GM21723 (cell line): ENCODE measurements around the gene EFTUD2.
"Not testable (repeated sequence)": the region's sequence is repeated elsewhere in the genome, so short reads cannot be mapped to it uniquely, and the experiment has no call there.

Source experiments
- ATAC-seq: cut with Tn5 transposase; IDR thresholded peaks from one replicate; pipeline ENCODE4 v1.9.1; 2021; ENCODE audit warnings: mild to moderate bottlenecking, moderate library complexity; ENCODE audit not compliant: unreplicated experiment

EFTUD2 gene

DNA sequence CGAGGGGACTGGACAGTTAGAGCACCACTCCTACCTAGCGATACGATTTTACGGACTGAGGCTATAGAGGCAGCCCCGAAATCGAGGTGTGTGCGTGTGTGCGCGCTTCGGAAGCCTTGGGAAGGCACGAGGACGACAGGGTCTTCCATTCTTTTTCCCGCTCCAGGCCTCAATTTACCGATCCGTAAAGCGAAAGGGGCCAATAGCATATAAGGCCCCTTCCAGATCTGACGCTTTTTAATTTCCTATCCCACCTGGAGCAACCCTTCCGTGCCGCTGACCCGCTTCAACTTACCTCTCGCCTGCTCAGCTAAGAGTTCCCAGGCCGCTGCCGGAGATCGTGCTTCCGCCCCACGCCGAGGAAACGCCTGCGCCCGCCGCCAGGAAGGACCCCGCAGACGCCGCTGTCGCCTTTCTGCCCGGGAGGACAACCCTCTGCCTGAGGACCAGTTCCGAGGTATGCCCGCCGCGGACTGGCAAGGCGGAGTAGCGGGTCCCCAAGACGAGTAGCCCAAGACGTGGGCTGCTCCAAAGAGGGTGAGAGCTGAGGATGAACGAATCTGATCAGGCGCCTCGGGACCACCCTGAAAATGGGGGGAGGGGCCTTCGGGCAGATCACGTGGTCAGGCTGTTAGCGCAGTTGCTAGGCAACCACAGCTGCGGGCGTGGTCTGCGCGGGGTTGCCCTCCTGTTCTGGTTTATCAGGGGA lies at the start of gene EFTUD2:
Gene EFTUD2 (minus strand): TSS at position 372 of the 709 bp plus-strand sequence. CDS start 4,924 bp downstream, outside the sequence.
- ATAC-seq, result peak; percentile 73

DNA sequence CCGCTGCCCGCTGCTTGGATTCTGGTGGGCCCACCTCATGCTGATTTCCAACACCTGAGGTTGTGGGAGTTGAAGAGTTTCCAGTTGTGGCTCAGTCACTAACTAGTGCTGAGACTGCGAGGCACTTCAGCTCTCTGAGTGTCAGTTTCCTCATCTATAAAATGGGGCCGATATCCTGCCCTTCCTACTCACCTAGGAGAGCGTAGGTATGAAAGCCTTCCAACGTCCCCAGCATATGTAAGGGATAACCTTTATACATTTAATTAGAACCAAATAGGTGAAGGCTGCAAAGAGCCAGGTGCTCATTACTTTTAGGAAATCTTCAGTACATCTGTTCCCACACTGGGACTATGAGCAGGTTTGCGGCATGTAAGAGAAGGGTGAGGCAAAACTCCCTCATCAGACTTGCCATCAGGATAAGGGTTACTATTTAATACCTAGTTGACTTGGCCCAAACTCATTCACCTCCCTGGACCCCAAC lies 49.1 kb upstream of the EFTUD2 start:
- no peak for ATAC-seq

DNA sequence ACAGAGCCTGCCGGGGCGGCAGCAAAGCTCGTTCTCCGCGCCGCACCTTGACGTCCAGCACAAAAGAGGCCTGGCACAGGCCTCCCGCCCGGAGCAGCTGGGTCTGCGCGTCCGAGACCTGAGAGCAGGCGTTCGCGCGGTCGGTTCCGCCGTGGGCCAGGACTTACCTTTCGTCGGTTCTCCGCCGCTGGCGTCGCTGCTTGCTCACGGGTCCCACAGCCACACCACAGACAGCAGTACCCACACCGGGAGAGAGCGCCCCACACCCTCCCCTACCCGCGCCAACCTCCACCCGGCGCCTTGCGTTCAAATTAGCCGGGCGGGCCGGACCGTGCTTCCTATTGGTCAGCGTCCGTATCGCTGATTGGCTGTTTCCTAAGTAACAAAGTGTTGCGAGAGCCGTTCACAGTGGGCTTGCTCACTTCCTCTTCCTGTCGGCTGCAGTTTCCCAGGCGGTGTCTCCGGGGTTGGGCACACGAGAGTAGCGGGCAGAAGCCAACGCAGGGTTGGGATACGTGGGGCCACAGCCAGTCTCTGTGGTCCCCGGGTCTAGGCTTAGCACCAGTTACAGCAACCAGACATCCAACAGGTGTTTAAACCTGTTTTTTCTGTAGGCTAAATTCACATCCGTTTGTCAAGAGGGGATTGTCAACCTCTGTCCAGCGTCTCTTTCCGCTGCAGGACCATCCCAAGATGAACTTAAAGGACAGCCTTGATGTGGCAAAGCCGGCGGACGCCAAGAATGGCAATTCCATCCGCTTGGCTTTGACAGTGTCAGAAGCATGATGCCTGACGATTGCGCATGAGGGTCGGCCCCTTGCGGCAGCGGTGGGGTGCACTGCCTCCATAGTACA lies 48.4 kb upstream of the EFTUD2 start, which contains the start of gene KIF18B:
Gene KIF18B (minus strand): TSS at position 313 of the 854 bp plus-strand sequence. CDS start 11,429 bp downstream, outside the sequence.
- ATAC-seq, result peak; percentile 90

DNA sequence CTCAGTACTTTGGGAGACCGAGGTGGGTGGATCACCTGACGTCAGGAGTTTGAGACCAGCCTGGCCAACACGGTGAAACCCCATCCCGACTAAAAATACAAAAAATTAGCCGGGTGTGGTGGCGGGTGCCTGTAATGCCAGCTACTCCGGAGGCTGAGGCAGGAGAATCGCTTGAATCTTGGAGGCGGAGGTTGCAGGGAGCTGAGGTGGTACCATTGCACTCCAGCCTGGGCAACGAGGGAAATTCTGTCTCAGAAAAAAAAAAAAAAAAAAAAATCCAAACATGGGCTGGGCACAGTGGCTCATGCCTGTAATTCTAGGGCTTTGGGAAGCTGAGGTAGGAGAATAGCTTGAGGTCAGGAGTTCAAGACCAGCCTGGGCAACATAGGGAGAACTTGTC lies 46.4 kb upstream of the EFTUD2 start:
- not testable (repeated sequence) for ATAC-seq

DNA sequence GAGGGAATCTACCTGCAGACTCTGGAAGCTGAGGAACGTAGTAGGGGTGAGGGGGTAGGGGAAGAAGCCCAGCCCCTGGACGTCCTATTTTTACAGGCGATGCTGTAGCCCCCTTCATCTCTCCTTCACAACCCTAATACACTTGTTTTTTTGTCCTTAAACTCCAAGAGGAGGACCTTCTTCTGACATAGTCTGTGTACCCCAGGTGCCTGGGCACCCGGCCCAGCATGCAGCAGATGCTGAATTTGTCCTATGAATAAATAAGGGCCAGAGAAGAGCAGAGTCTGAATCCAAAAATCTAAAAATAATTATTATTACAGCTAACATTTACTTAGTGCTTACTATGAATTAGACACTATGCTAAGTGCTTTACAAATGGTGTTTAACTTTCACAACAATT lies 43.2 kb upstream of the EFTUD2 start:
- ATAC-seq, result no peak

DNA sequence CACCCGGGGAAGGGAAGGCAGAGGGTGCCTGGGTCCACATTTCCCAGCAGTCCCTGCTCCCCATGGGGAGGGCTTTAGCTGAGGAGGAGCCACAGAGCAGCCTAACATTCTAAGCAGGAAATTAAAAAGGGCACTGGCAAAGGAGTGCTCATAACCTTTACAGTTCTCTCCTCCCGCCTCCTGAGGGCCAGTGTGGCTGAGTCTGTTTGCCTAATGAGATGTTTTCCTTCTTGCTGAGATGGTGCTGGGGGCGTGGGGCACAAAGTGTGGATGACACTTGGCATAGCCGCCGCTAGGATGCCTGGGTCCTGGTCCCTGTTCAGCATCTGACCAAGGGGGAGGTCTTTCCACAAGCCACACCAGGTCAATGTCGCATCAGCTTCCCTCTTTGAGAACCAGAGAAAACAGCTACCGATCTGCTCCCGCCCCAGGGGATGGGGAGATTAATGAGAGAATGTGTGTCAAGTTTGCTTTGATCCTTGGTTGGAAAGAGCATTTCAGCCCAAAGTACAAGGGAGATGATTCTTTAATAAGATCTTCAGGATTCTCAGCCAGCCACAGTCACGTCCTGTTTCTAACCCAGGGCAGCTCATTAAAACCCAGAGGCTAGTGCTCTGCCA lies 42.6 kb upstream of the EFTUD2 start:
- no peak for ATAC-seq

DNA sequence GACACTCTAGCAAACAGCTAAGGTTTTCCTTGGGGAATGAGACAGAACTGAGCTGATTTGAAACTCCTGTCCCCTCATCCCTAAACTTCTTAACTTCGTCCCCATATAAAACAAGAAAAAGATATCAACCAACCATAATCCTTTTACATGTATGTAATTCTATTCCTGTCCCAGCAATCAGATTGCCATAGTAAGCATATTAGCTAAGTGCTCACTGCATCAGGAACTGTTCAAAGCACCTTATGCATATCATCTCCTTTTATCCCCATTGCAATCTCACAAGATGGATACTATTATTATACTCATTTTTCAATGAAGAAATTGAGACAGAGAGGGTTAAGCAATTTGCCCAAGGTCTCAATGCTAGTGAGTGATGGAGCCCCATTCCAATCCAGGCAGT lies 41.5 kb upstream of the EFTUD2 start:
- no peak for ATAC-seq

DNA sequence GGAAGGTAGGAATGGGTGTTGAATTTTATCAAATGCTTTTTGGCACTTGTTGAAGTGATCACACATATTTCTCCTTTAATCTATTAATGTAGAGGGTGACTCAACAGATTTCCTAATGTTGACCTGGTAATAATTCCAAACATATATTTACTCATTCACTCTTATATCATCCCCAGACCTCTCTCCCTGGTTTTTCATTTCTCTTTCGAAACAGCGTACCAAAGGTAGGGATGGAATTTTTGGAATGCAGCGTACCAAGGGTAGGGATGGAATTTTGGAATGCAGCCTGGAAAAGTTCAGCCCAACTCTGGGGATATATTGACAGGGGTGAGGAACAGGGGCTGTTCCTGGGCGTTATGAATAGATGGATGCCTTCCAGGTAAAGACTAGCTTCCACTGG lies 41.1 kb upstream of the EFTUD2 start:
- no peak for ATAC-seq

DNA sequence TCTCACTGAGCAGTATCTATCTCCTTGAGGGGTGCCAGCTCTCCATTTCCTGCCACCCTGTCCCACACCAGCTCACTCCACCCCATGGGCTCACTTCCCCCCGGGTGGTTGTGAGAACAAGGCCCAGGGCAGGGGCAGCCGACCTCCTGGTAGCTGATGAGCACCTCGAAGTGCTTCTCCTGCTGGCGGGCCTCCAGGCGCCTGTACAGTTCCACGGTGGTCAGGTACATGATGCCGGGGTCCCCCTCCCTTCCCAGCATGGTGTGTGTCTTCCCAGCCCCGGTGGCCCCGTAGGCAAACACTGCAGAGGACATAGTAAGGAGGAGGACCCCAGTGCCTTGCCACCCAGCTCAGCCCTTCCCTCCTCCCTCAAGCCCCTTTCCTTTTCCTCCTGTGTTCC lies 35.9 kb upstream of the EFTUD2 start:
- ATAC-seq, result no peak

DNA sequence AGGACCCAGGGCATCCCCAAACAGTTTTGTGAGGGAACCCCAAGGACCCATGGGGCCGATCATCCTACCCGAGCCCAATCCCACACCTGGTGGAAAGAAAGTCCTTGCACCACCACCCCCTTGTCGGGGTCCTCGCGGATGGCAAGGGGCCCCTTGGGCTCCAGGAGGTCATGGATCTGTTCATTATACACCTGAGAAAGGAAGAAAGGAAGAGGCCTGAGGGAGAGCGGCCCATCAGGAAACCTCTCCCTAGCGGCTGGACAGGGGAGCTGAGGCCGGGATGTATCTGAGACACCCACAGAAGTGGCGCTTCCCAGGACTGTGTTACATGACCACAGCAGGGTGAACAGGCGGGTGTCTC lies 35.5 kb upstream of the EFTUD2 start:
- no peak for ATAC-seq

DNA sequence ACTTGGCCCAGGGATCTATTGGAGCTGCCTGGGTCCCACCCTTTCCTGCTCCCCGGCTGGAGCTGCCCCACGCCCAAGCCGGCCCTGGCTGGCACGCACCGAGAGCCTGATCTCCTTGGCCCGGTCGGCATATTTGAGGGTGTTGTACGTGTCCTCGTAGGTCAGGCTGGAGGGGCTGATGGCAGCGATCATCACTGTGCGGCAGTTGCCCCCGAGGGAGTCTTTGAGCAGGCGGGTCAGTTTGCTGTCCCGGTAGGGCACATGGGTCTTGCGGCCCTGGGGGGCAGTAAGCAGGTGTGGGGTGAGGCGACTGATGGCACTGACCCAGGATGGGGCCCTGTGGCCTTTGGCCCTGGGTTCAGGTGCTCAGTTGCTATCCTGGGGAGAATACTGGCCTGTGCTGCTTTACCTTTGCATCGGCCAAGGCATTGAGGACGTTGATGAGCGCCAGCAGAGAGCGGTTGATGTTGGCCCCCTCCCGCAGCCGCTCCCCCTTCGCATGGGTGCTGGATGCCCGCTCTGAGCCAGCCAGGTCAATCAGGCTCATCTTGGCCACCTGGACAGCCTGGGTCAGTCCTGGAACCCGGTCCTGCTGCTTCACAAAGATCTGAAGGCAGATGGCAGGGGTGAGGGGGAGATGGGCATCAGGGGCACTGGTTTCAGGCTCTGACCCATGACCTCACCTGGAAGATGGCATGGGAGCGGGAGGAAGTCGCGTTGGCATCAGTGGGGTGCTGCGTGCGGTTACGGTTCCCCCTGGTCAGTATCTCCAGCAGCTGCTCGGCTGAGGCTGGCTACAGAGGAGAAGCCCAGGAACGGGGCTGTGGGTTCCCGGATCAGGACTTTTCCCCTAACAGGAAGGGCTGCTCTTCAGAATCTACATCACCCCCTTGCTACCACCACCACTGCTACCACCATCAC lies 34.8 kb upstream of the EFTUD2 start:
- ATAC-seq, result no peak

DNA sequence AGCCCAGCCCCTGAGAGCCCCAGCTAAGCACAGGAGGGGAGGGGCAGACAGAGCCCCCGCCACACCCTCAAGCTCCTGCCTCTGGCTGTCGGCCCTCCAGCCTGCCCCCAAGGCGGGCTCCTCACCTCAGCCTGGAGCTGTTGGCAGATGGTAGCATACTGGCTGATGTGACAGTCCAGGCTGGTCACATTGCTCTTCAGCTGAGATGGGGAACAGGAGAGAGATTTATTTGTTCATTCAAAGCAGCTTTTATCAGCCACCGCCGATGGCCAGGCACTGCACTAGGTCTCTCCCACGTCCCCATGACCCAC lies 33.5 kb upstream of the EFTUD2 start:
- no peak for ATAC-seq

DNA sequence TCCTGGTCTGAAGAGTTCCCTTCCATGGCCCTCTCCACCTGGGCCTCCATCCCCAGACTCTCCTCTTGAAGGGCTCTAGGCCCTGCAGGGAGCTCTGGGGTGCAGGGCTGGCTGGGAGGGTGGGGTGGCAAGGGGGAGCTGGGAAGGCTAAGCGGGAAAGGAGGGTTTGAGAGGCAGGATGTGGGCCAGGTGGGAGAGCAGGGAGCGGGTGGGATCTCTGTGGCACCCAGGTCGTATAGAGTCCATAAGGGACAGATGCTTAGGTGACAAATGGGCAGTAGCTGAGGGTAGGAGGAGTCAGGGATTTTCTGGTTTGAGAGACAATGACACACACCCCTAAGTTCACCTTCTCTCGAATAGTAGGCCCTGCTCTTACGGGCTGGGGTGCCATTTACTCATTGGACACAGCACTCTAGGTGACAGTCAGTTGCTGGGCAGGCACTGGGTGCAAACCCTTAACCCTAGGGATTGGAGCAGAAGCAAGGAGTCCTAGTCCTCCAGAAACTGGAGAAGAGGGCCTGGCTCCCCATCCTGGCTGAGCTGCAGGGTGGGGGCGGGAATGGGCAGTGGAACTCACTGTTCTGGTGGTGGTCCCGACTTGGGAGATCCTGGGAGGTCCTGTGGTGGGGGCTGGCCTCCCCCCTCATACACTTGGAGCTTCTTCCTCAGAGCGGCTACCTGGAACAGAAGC lies 33.0 kb upstream of the EFTUD2 start:
- no peak for ATAC-seq

DNA sequence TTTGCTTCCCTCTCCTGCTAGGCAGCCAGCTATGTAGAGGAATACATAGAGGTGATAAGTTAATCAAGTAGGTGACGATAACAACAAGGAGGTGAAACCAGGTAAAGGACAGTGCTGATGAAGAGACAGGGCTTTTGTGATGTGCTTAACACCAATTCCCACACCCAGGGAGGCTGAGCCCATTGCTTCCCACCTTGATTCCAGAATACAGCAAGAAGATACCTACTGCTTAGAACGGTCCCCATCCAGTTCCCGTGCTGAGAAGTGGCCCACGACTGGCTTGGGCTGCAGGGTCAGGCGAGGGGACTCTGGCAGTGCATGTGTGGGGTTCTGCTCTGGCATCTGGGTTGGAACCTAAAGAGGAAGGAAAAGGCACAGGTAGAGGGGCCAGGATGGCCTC lies 32.1 kb upstream of the EFTUD2 start:
- ATAC-seq, result no peak

DNA sequence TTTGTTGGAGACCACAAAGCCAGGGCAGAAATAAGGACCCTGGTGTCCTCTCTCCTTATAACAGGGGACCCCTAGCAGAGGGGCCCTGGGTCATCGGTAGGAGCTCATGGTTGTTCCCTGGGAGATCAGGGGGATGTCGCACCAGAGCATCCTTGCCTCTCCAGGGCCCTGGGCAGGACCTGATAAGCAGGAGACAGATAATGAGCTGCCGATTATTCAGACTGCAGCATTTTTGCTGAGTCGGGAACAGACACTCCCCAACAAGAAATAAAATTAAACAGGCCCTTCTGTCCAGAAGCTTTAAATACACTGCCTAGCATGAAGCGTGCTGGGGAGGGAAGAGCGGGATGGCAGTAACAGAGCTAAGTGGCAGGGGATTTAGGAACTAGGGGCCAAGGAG lies 31.4 kb upstream of the EFTUD2 start:
- ATAC-seq, result no peak

DNA sequence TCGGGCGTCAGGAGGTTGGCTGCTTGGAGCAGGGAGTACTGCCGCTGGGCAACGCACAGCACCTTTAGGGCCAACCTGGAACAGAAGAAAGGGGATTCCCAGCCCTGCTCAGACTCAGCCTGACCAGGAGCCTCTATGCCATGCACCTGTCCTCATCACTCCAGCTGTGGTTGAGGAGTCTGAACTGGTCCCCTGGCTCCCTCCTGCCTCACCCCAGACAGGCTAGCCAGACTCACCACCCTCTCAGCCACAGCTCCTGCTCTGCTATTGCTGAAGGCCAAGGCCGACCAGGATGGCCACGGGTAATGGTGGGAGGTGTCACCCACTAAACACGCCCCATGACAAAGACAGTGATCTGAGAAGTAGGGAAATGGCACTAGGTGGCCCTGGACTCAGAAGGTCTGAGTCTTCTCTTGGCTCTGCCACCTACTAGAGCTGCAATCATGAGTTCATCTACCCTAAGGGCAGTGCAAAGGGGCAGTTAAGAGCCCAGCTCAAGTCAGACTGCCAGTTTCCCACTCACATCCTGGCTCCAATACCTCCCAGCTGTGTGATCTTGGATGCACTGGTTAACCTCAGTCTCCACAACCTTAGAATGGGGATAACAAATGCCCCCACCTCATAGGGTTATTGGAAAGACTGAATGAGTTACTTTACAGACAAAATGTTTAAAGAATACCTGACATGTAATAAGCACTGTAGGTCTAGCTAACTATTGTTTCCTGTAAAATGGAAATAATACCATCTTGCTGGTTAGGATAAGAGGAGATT lies 29.9 kb upstream of the EFTUD2 start:
- ATAC-seq, result no peak

DNA sequence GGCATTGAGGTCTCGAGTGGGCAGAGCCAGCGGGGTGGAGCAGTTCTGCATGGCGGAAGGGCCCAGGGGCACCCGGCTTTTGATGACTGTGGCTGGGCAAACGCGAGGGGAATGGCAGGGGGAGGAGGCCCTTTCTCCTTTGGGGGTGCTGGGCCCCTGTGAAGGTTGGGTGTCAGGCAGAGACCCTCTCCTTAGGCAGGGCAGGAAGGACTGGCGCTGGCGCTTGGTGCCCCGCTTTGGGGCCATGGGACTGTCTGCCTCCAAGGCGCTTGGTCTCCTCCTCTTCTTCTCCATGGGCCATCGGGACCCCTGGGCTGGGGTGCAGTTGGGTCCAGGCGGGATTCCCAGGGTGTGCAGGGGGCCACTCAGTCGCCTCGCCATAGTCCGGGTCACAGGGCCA lies 28.9 kb upstream of the EFTUD2 start:
- ATAC-seq, result no peak

DNA sequence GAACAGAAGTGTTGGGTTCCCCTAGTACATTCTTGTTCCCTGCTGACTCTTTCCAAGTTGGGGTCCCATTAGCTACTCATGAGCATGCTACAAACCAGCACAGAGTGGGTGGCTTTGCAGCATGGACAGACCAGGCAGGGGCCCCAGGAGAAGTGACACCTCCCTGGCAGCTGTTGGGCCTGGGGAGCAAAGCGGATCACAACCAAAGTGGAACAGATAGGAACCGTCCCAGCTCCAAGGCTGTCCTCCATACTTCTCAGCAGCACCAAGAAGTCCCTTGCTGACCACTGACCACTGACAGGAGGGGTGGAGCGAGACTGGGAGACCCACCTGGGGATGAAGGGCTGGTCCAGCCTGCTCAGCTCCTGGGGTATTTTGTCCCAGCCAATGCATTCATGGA lies 28.5 kb upstream of the EFTUD2 start:
- ATAC-seq, result no peak

DNA sequence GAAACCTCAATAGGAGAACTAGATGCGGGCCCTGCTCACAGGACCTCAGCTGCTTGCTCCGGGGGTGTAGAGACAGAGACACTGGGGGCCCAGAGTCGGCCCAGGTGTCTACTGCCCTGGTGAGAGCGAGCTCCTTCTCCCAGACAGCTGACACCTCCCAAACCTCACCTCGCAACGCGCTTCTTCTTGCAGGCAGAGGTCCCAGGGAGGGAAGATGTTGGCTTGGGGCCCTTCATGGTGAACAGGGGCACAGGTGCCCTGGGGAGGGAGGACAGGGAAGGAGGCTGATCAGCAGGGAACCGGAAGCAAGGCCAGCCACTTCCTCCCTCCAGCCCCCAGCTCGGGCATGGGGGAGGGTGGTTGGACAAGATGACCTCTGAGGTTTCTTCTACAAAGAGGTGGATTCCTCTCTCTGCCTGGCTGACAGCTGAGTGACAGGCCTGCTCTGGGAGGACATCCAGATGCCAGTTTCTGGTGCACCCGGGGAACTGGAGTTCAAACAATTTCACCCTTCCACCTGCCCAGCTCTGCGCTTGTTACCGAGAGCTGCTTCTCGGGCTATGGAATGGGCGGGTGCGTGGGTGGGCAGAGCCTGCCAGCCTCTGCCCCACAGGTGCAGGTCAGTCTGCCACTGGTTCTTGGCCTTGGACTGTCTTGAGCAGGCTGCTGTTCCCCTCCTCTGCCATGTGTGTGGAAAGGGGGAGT lies 27.7 kb upstream of the EFTUD2 start:
- ATAC-seq, result no peak
